Chondrocyte (in vitro differentiated cells): Measurements from ENCODE around the gene REG4. TPM values are rescaled to one million over a fixed set of nuclear protein-coding genes. Genes with fewer than 3 reads are reported as not detected.

Source experiments
- DNase-seq: peaks from one replicate; pipeline ENCODE4 v3.0.0; 2021; ENCODE audit warnings: mixed read lengths, low spot score
- H3K27ac Mint-ChIP-seq: one replicate; pipeline ENCODE4 v1.8.0; 2021; ENCODE audit warnings: mild to moderate bottlenecking, moderate library complexity, mixed read lengths; ENCODE audit not compliant: unreplicated experiment
- H3K27me3 Mint-ChIP-seq: 2 replicates; pipeline ENCODE4 v1.8.0; 2021; ENCODE audit warnings: low read depth, mixed read lengths
- H3K36me3 Mint-ChIP-seq: 2 replicates; pipeline ENCODE4 v1.8.0; 2021; ENCODE audit warnings: low read depth, mixed read lengths
- H3K4me1 Mint-ChIP-seq: 2 replicates; pipeline ENCODE4 v1.8.0; 2021; ENCODE audit warnings: low read depth, mild to moderate bottlenecking, mixed read lengths
- H3K4me3 Mint-ChIP-seq: one replicate; pipeline ENCODE4 v1.8.0; 2021; ENCODE audit warnings: mild to moderate bottlenecking, moderate library complexity, mixed read lengths; ENCODE audit not compliant: unreplicated experiment
- H3K9me3 Mint-ChIP-seq: 2 replicates; pipeline ENCODE4 v1.8.0; 2021; ENCODE audit warnings: low read depth, mixed read lengths
- total RNA-seq: library from RNA; stranded (reverse); gene quantifications from 3 replicates; pipeline ENCODE4 v1.2.1, GENCODE V29; 2021
- TF ChIP-seq, protein P1 (sequence below): fragments of 200-600 bp; sonication (generic); IDR thresholded peaks from 2 replicates; pipeline ENCODE4 v1.5.0; 2021; ENCODE audit warnings: antibody characterized with exemption, mild to moderate bottlenecking, moderate library complexity

Gene REG4
- total RNA-seq, 1 donor from 2014 or later = not detected

DNA sequence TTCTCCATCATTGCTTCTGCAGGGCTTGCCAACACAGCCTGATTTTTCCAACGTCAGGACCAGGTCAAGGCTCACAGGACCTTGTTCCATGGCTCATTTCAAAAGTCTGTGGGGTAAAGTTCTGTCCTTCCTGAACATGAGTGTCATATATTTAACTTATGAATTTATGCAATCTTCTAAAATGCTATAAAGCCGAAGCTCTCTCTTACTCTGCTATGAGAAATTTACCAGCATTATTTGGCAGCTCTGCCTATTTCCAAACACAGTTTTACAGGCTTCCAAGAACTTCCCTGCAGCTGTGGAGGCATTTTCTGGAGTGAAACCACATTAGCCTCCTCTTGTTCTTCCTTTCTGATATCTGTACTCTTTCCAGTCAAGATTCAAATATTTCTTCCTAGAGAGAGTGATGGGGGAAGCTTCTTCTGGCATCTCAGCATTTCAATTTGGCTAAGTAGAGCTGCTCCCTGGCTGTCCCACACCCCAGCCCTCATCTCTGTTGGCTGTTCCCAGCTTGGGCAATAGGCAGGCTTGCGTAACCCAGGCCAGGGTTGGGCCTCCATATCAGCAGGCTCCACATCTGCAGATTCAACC lies 27.0 kb downstream of the REG4 start:
- no peak for DNase-seq
- TF ChIP-seq, protein P1, sequence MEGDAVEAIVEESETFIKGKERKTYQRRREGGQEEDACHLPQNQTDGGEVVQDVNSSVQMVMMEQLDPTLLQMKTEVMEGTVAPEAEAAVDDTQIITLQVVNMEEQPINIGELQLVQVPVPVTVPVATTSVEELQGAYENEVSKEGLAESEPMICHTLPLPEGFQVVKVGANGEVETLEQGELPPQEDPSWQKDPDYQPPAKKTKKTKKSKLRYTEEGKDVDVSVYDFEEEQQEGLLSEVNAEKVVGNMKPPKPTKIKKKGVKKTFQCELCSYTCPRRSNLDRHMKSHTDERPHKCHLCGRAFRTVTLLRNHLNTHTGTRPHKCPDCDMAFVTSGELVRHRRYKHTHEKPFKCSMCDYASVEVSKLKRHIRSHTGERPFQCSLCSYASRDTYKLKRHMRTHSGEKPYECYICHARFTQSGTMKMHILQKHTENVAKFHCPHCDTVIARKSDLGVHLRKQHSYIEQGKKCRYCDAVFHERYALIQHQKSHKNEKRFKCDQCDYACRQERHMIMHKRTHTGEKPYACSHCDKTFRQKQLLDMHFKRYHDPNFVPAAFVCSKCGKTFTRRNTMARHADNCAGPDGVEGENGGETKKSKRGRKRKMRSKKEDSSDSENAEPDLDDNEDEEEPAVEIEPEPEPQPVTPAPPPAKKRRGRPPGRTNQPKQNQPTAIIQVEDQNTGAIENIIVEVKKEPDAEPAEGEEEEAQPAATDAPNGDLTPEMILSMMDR = no peak
- Mint-ChIP-seq H3K9me3 (peaks cover 6% of the 10 kb centered on the region), H3K4me1 (no peaks in the 10 kb centered on the region), H3K36me3 (no peaks in the 10 kb centered on the region), H3K27ac (no peak overlapping the region), H3K4me3 (no peak overlapping the region), H3K27me3 (peaks cover 21% of the 10 kb centered on the region)

DNA sequence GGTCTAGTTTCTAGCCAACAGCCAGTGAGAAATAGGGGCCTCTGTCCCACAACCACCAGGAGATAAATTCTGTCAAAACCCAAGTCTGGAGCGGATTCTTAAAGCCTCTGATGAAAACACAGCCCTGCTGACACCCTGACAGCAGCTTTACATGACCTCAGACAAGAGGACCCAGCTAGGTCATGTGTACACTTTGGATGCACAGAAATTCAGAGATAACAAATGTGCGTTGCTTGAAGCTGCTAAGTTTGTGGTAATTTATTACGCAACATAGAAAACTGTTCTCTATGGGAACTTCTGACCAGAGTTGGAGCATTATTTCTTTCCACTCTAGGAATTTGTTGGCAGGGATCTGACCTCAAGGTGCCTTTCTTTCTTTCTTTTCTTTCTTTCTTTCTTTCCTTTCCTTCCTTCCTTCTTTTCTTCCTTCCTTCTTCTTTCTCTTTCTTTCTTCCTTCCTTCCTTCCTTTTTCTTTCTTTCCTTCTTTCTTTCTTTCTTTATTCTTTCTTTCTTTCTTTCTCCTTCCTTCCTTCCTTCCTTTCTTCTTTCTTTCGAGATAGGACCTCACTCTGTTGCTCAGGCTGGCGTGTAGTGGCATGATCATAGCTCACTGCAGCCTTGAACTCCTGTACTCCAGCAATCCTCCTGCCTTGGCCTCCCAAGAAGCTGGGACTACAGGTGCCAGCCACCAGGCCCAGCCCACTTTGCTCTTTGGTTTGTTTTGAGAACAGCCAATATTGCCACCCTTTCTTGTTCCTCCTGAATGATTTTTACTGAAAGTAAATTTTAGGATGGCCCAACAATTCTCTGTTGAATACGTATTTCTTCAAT lies 27.7 kb downstream of the REG4 start:
- no peaks in the 10 kb centered on the region for H3K36me3 Mint-ChIP-seq
- no peaks in the 10 kb centered on the region for H3K4me1 Mint-ChIP-seq
- H3K9me3 Mint-ChIP-seq = peaks cover 6% of the 10 kb centered on the region
- peaks cover 21% of the 10 kb centered on the region for H3K27me3 Mint-ChIP-seq
- DNase-seq = no peak
- no peak overlapping the region for H3K27ac Mint-ChIP-seq
- no peak overlapping the region for H3K4me3 Mint-ChIP-seq
- TF ChIP-seq, protein P1 = no peak

DNA sequence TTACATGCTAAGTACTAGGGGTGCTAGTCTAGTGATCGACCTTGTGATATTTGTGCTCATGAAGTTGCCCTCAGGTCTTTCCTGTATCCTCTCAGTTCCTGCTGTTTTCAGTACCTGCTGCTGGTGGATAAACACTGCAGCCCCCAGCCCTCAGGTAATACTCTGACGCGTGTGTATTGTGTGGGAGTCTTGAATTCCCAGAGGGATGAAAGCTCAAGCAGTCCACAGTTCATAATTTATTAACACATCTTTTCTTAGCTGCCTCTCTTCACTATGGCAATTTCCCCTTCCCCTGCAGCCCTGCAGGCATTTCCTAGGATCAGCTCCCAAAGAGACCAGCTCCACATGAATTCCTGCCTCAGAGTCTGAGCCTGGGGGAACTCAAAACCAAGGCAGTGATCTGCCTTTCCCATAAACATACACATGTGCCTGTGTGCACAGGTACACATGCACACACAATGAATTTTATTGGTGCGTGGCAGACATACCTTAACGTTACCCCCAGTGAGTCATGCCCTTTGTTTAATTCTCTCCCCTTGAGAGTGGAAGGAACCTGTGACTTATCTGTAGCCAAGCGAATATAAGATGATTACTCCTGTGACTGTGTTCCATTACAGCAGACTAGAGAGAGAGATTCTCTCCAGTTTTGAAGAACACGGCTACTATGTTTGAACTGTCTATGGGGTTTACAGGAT lies 28.5 kb downstream of the REG4 start:
- H3K9me3 Mint-ChIP-seq = peaks cover 6% of the 10 kb centered on the region
- DNase-seq = no peak
- TF ChIP-seq, protein P1 = no peak
- H3K27ac Mint-ChIP-seq = no peak overlapping the region
- H3K4me1 Mint-ChIP-seq = no peaks in the 10 kb centered on the region
- peaks cover 21% of the 10 kb centered on the region for H3K27me3 Mint-ChIP-seq
- H3K4me3 Mint-ChIP-seq = no peak overlapping the region
- H3K36me3 Mint-ChIP-seq = no peaks in the 10 kb centered on the region

DNA sequence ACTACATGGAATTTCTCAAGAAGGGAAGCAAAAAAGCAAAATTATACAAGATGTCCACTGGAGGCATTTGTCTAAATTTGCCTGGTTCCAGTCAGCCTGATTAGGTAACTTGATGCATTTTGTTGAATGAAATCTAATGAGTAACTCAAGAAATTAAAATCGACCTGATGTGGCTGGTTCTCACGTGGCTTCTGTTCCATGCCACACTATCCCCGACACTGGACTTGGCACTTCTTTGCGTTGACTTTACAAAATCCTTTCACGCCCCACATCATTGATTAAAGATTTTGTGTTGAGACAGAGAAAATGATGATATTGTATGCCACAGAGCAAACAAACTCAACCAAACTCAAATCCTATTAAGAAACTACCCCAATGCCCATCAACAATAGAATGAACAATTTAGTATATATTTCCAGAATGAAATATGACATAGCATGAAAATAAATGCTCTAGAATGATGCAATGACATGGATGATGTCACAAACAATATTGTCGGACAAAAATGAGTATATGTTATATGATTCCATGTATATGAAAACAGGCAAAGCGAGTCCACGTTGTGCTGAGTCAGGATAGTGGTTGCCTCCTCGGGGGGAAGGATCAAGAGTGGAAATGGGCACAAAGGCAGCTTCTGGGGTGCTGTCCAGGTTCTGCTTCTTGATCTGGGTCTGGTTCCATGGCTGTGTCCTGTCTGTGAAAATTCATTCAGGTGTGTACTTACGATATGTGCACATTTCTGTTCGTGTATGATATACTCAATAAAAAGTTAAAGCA lies 29.6 kb downstream of the REG4 start:
- no peak for DNase-seq
- TF ChIP-seq, protein P1 = peak; percentile 18
- H3K9me3 Mint-ChIP-seq = peaks cover 6% of the 10 kb centered on the region
- no peaks in the 10 kb centered on the region for H3K36me3 Mint-ChIP-seq
- no peaks in the 10 kb centered on the region for H3K4me1 Mint-ChIP-seq
- H3K27ac Mint-ChIP-seq = no peak overlapping the region
- H3K27me3 Mint-ChIP-seq = peaks cover 21% of the 10 kb centered on the region
- no peak overlapping the region for H3K4me3 Mint-ChIP-seq
